ENCODE measurements around the gene RALGPS1.

RALGPS1 gene

DNA sequence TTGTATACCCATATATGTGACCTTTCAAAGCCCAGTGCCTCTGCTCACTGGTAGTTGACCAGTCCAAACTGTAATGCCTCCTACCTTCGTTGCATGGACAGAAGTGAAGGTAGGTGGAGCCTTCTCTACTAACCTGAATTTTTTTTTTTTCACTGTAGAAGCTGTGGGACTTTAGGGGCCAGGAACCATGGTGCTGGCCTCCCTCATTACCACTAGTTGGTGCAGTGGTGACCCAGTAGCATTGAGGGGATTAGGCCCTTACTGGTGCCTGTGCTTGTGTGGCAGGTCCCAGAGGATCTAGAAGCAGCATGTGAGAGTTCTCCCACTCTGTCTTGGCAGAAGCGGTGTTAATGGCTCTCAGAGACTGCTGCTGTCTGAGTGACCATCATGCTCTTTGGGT lies 2.3 kb downstream of the RALGPS1 start:
- Histone ChIP-seq H3K36me3 (no peaks in the 10 kb centered on the region), H3K4me3 (ENCODE audit: low read depth in 1 of 2, low read length in 1 of 2) (no peak overlapping the region), H3K9me3 (no peaks in the 10 kb centered on the region), H3K27me3 (peaks cover 36% of the 10 kb centered on the region), H3K4me1 (ENCODE audit: control insufficient read depth in 1 of 2, insufficient read depth in 1 of 2, low read depth in 1 of 2, low read length in 1 of 2) (peaks cover 10 to 13% of the 10 kb centered on the region in 2 experiments), H3K27ac (no peak overlapping the region)
- TF ChIP-seq, protein P1, sequence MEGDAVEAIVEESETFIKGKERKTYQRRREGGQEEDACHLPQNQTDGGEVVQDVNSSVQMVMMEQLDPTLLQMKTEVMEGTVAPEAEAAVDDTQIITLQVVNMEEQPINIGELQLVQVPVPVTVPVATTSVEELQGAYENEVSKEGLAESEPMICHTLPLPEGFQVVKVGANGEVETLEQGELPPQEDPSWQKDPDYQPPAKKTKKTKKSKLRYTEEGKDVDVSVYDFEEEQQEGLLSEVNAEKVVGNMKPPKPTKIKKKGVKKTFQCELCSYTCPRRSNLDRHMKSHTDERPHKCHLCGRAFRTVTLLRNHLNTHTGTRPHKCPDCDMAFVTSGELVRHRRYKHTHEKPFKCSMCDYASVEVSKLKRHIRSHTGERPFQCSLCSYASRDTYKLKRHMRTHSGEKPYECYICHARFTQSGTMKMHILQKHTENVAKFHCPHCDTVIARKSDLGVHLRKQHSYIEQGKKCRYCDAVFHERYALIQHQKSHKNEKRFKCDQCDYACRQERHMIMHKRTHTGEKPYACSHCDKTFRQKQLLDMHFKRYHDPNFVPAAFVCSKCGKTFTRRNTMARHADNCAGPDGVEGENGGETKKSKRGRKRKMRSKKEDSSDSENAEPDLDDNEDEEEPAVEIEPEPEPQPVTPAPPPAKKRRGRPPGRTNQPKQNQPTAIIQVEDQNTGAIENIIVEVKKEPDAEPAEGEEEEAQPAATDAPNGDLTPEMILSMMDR (IDR thresholded peaks at IDR 0.05) = no peak

DNA sequence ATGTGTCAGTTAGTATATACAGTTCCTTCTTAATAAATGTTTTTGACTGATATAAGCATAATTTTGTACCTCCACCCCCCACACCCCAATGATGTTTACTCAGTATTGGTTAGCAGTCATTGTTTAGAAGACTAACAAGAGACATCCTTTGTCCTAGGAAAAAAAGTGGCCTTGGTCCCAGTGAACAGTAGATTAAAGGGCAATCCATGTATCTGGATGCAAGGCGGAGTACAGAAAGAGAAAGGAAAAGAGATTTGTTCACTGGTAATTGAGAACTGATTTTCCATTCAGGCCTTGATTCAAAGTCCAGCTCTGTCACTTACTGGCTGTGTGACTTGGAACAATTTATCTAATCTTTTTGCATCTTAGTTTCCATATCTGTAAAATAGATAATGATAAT lies 4.6 kb downstream of the RALGPS1 start:
- Histone ChIP-seq H3K4me3 (ENCODE audit: low read depth in 1 of 2, low read length in 1 of 2) (no peak overlapping the region), H3K36me3 (no peaks in the 10 kb centered on the region), H3K27me3 (peaks cover 14% of the 10 kb centered on the region), H3K4me1 (ENCODE audit: control insufficient read depth in 1 of 2, insufficient read depth in 1 of 2, low read depth in 1 of 2, low read length in 1 of 2) (peaks cover 6 to 9% of the 10 kb centered on the region in 2 experiments), H3K9me3 (no peaks in the 10 kb centered on the region), H3K27ac (no peak overlapping the region)
- TF ChIP-seq, protein P1 (IDR thresholded peaks at IDR 0.05) = no peak

DNA sequence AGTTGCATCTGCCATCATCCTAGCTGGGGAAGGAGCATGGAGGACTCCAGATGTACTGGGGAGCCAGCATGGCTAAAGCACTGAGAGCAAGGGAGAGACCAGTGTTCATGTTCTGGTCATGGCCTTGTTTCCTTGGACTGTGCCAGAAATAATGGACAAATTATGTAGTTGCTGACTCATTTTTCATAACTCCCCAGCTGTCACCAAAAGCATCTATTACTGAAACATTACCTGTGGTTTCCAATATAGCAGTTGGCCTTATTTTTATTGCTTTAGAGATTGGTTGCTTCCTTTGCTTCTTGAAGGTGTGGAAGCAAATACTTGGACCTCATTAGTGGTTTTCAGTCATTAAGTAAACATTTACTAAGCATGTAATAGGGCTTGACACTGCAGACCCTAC lies 11.3 kb downstream of the RALGPS1 start:
- TF ChIP-seq, protein P1 (IDR thresholded peaks at IDR 0.05) = no peak
- Histone ChIP-seq H3K27ac (no peak overlapping the region), H3K36me3 (no peaks in the 10 kb centered on the region), H3K9me3 (no peaks in the 10 kb centered on the region), H3K4me1 (ENCODE audit: control insufficient read depth in 1 of 2, insufficient read depth in 1 of 2, low read depth in 1 of 2, low read length in 1 of 2) (no peaks in the 10 kb centered on the region), H3K4me3 (ENCODE audit: low read depth in 1 of 2, low read length in 1 of 2) (no peak overlapping the region), H3K27me3 (peaks cover 20% of the 10 kb centered on the region)

DNA sequence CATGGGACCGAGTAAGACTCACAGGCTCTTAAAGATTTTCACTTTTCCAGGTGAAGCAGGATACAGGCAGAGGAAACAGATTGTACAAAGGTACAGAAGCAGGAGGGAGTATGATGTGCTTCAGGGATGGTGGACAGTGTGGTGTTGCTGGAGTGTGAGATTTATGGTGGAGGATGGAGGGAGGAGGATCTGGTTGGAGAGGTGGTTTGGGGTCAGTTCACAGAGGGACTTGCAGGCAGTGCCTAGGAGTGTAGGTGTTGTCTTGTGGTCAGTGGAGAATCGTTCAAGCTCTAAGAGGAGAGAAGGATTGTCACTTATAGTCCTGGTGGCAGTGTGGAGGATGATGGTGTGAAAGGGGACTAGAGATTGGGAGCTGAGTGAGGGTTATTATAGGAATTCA lies 11.8 kb downstream of the RALGPS1 start:
- Histone ChIP-seq H3K36me3 (no peaks in the 10 kb centered on the region), H3K27me3 (peaks cover 20% of the 10 kb centered on the region), H3K4me1 (ENCODE audit: control insufficient read depth in 1 of 2, insufficient read depth in 1 of 2, low read depth in 1 of 2, low read length in 1 of 2) (no peaks in the 10 kb centered on the region), H3K9me3 (no peaks in the 10 kb centered on the region), H3K4me3 (ENCODE audit: low read depth in 1 of 2, low read length in 1 of 2) (no peak overlapping the region), H3K27ac (no peak overlapping the region)
- TF ChIP-seq, protein P1 (IDR thresholded peaks at IDR 0.05) = no peak

DNA sequence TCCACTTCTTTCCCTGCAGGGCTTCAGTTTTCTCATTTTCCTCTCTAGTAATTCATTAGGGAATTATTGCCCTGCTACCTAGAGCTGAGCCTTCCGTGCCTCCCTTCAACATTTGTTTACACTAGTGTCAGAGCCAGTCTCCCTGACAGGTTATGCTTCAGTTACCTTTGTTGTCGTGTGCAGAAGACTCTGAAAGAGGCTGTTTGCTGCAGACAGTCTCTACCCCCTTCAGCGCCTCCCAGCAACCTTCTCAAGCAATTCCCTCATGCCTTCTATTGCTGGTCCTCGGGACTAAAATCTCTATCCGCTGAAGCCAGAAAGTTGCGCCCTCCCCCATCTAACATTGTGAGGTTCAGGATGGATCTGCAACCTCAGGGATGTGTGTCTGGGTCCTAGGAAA lies 12.8 kb downstream of the RALGPS1 start:
- TF ChIP-seq, protein P1 (IDR thresholded peaks at IDR 0.05) = no peak
- Histone ChIP-seq H3K4me3 (ENCODE audit: low read depth in 1 of 2, low read length in 1 of 2) (no peak overlapping the region), H3K36me3 (no peaks in the 10 kb centered on the region), H3K4me1 (ENCODE audit: control insufficient read depth in 1 of 2, insufficient read depth in 1 of 2, low read depth in 1 of 2, low read length in 1 of 2) (no peaks in the 10 kb centered on the region), H3K27me3 (peaks cover 20% of the 10 kb centered on the region), H3K9me3 (no peaks in the 10 kb centered on the region), H3K27ac (no peak overlapping the region)

DNA sequence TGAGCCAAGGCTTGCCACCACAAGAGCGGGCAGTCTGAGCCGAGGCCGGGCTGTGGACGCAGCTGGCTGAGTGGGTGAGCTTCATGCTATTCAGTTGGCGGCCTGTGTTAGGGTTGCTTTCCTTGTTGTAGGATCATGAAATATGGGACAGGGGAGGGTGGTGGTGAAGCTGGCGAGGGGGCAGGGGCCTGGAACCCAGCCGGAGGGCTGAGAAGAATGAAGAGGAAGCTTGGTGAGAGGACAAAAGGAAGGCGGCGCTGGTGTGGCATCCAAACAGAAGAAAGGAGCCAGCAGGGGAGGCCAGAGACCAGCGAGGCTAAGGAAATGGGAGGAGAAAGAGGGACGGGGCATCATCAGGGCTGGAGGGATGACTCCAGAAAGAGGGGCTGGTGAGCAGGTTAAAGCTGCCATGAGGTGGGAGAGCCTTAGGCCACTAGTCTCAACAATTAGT lies 18.3 kb downstream of the RALGPS1 start:
- Histone ChIP-seq H3K9me3 (no peaks in the 10 kb centered on the region), H3K27ac (no peak overlapping the region), H3K4me3 (ENCODE audit: low read depth in 1 of 2, low read length in 1 of 2) (no peak overlapping the region), H3K36me3 (no peaks in the 10 kb centered on the region), H3K4me1 (ENCODE audit: control insufficient read depth in 1 of 2, insufficient read depth in 1 of 2, low read depth in 1 of 2, low read length in 1 of 2) (no peaks in the 10 kb centered on the region), H3K27me3 (peaks cover 4% of the 10 kb centered on the region)
- TF ChIP-seq, protein P1 (IDR thresholded peaks at IDR 0.05) = no peak
